ENCODE data around the gene KIAA1328. TPM values are rescaled to one million over a fixed set of nuclear protein-coding genes. Genes with fewer than 3 reads are reported as not detected.

Gene KIAA1328
- polyA plus RNA-seq, 1 donor from 2014 or later, result 8.5 TPM

DNA sequence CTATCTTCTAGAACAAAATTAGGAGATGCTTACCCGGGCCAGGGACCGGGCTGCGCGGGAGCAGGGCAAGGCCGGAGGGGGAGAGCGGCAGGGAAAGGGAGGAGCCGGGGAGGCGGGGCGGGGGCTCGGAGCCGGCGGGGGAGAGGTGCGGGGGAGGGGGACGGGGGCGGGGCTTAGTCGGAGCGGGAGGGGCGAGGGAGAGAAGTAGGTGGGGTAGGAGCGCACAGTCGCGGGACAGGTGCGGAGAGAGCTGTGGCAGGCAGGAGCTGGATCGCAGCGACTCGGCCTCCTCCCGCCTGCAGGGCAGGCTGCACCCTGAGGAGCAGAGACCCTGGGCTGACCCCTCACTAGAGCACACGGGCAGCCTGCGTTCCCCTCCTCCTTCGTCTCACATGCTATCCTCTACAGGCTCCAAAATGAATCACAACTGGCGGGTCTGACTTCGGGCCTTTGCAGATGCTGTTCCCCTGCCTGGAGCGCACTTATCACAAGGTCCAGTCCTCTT is 446.4 kb downstream of the KIAA1328 start:
- TF ChIP-seq, protein P1, sequence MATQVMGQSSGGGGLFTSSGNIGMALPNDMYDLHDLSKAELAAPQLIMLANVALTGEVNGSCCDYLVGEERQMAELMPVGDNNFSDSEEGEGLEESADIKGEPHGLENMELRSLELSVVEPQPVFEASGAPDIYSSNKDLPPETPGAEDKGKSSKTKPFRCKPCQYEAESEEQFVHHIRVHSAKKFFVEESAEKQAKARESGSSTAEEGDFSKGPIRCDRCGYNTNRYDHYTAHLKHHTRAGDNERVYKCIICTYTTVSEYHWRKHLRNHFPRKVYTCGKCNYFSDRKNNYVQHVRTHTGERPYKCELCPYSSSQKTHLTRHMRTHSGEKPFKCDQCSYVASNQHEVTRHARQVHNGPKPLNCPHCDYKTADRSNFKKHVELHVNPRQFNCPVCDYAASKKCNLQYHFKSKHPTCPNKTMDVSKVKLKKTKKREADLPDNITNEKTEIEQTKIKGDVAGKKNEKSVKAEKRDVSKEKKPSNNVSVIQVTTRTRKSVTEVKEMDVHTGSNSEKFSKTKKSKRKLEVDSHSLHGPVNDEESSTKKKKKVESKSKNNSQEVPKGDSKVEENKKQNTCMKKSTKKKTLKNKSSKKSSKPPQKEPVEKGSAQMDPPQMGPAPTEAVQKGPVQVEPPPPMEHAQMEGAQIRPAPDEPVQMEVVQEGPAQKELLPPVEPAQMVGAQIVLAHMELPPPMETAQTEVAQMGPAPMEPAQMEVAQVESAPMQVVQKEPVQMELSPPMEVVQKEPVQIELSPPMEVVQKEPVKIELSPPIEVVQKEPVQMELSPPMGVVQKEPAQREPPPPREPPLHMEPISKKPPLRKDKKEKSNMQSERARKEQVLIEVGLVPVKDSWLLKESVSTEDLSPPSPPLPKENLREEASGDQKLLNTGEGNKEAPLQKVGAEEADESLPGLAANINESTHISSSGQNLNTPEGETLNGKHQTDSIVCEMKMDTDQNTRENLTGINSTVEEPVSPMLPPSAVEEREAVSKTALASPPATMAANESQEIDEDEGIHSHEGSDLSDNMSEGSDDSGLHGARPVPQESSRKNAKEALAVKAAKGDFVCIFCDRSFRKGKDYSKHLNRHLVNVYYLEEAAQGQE (IDR thresholded peaks at IDR 0.05; ENCODE audit: borderline replicate concordance), result no peak
- TF ChIP-seq EP300 (conservative IDR thresholded peaks at IDR 0.05; ENCODE audit: poor library complexity, severe bottlenecking), result no peak
- H3K9ac ChIP-seq (ENCODE audit: low read length), result no peak overlapping the region
- no peaks in the 10 kb centered on the region for H3K9me3 ChIP-seq (ENCODE audit: low read length)
- H3F3A ChIP-seq (ENCODE audit: insufficient read depth, low read length, poor library complexity, severe bottlenecking), result no peaks in the 10 kb centered on the region
- no peaks in the 10 kb centered on the region for H3K27me3 ChIP-seq (ENCODE audit: insufficient read depth, low read depth, low read length)
- H3K4me3 ChIP-seq (ENCODE audit: low read length), result no peak overlapping the region
- no peaks in the 10 kb centered on the region for H3K79me2 ChIP-seq (replicated peaks; ENCODE audit: insufficient read depth, low read length)
- H2AFZ ChIP-seq (ENCODE audit: low read depth, low read length), result no peak overlapping the region
- H3K9me2 ChIP-seq (ENCODE audit: insufficient read depth, low read length), result no peaks in the 10 kb centered on the region
- H3K36me3 ChIP-seq (ENCODE audit: insufficient read depth, low read length), result peaks cover 18% of the 10 kb centered on the region
- no peak overlapping the region for H3K27ac ChIP-seq (ENCODE audit: low read length)
- no peak overlapping the region for H3K4me2 ChIP-seq (ENCODE audit: low read length)
- H4K20me1 ChIP-seq (ENCODE audit: insufficient read depth), result no peaks in the 10 kb centered on the region

DNA sequence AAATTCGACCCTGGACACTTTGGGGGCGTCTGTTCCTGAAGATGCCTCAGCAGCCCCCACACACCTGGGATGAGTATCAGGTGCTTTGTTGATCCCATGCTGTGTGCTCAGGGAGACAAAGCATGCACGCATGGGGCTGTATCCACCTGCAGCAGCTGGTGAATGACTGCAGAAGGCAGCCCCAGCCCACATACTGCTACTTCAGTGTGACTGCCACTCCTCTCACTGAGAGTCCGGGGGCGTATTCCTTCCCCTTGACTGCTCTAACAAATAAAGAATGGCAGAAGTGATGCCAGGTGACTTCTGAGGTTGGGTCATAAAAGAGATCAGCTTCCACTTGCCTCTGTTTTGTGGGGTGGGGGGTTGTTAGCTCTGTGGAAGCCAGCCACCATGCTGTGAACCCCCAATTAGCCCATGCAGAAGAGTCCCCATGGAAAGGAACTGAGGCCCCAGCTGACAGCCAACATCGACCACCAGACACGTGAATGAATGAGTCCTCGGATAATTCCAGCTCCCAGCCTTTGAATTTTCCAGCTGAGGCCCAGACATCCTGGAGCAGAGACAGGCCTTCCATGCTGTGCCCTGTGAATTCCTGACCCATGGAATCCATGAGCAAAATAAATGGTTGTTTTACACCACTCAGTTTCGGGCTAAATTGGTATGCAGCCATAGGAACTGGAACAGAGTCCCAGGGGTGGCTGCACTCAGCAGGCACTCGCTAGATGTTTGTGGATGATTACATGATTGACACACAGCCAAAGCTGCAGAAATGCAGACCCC is 447.4 kb downstream of the KIAA1328 start:
- H4K20me1 ChIP-seq (ENCODE audit: insufficient read depth), result no peaks in the 10 kb centered on the region
- H3K4me2 ChIP-seq (ENCODE audit: low read length), result no peak overlapping the region
- peaks cover 13% of the 10 kb centered on the region for H3K36me3 ChIP-seq (ENCODE audit: insufficient read depth, low read length)
- H3K9me2 ChIP-seq (ENCODE audit: insufficient read depth, low read length), result no peaks in the 10 kb centered on the region
- no peak overlapping the region for H3K9ac ChIP-seq (ENCODE audit: low read length)
- H3K9me3 ChIP-seq (ENCODE audit: low read length), result no peaks in the 10 kb centered on the region
- H3K27me3 ChIP-seq (ENCODE audit: insufficient read depth, low read depth, low read length), result no peaks in the 10 kb centered on the region
- H3K4me3 ChIP-seq (ENCODE audit: low read length), result no peak overlapping the region
- TF ChIP-seq POLR2AphosphoS5 (IDR thresholded peaks at IDR 0.05) (no peak), MXI1 (conservative IDR thresholded peaks at IDR 0.05; ENCODE audit: poor library complexity, severe bottlenecking) (no peak), EP300 (conservative IDR thresholded peaks at IDR 0.05; ENCODE audit: poor library complexity, severe bottlenecking) (no peak), SMC3 (conservative IDR thresholded peaks at IDR 0.05; ENCODE audit: poor library complexity) (no peak), EZH2 (IDR thresholded peaks at IDR 0.05; ENCODE audit: borderline replicate concordance, insufficient read depth, low read length, poor library complexity, severe bottlenecking) (no peak), RAD21 (conservative IDR thresholded peaks at IDR 0.05) (no peak), TAF1 (IDR thresholded peaks at IDR 0.05; ENCODE audit: low read depth) (no peak)
- TF ChIP-seq, protein P2, sequence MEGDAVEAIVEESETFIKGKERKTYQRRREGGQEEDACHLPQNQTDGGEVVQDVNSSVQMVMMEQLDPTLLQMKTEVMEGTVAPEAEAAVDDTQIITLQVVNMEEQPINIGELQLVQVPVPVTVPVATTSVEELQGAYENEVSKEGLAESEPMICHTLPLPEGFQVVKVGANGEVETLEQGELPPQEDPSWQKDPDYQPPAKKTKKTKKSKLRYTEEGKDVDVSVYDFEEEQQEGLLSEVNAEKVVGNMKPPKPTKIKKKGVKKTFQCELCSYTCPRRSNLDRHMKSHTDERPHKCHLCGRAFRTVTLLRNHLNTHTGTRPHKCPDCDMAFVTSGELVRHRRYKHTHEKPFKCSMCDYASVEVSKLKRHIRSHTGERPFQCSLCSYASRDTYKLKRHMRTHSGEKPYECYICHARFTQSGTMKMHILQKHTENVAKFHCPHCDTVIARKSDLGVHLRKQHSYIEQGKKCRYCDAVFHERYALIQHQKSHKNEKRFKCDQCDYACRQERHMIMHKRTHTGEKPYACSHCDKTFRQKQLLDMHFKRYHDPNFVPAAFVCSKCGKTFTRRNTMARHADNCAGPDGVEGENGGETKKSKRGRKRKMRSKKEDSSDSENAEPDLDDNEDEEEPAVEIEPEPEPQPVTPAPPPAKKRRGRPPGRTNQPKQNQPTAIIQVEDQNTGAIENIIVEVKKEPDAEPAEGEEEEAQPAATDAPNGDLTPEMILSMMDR (IDR thresholded peaks at IDR 0.05; ENCODE audit: poor library complexity, severe bottlenecking), result no peak
- TF ChIP-seq, protein P1 (IDR thresholded peaks at IDR 0.05; ENCODE audit: borderline replicate concordance), result no peak
- H2AFZ ChIP-seq (ENCODE audit: low read depth, low read length), result no peak overlapping the region
- no peak overlapping the region for H3K27ac ChIP-seq (ENCODE audit: low read length)
- H3F3A ChIP-seq (ENCODE audit: insufficient read depth, low read length, poor library complexity, severe bottlenecking), result no peaks in the 10 kb centered on the region
- no peaks in the 10 kb centered on the region for H3K79me2 ChIP-seq (replicated peaks; ENCODE audit: insufficient read depth, low read length)

Measured in neural cell (in vitro differentiated cells).